WTC11 (cell line): Measurements from ENCODE around the gene STRN. TPM values are rescaled to one million over a fixed set of nuclear protein-coding genes. Genes with fewer than 3 reads are reported as not detected.

Experiments used
- ATAC-seq: fragments of 200-7000 bp; cut with Tn5 transposase; 2 replicates; pipeline ENCODE4 v1.10.0; 2021; ENCODE audit warnings: mild to moderate bottlenecking, moderate library complexity
- CTCF ChIA-PET: fragments of 300-600 bp; sonication (Branson Sonifier 250); formaldehyde crosslinking; loops from one replicate; lab custom pipeline; 2021; ENCODE audit warnings: antibody characterized with exemption; lab: Charles Lee
- POLR2A ChIA-PET: fragments of 350-600 bp; sonication (Branson Sonifier 250); formaldehyde crosslinking; loops from one replicate; lab custom pipeline; 2021; ENCODE audit warnings: antibody characterized with exemption; lab: Charles Lee
- DNase-seq: peaks from one replicate; pipeline ENCODE4 v3.0.0; 2021; ENCODE audit warnings: low spot score
- H3K27ac Mint-ChIP-seq: 2 replicates; pipeline ENCODE4 v1.8.0; 2021; ENCODE audit warnings: mixed read lengths
- H3K27me3 Mint-ChIP-seq: 2 replicates; pipeline ENCODE4 v1.8.0; 2021; ENCODE audit warnings: low read depth, mild to moderate bottlenecking, moderate library complexity, mixed read lengths
- H3K36me3 Mint-ChIP-seq: 2 replicates; pipeline ENCODE4 v1.8.0; 2021; ENCODE audit warnings: mixed read lengths
- H3K4me1 Mint-ChIP-seq: 2 replicates; pipeline ENCODE4 v1.8.0; 2022; ENCODE audit warnings: mixed read lengths
- H3K4me3 Mint-ChIP-seq: 2 replicates; pipeline ENCODE4 v1.8.0; 2021; ENCODE audit warnings: mild to moderate bottlenecking, moderate library complexity, mixed read lengths
- H3K9me3 Mint-ChIP-seq: 2 replicates; pipeline ENCODE4 v1.8.0; 2021; ENCODE audit warnings: mixed read lengths
- CDX4 ChIP-seq: fragments of 250-450 bp; sonication (Bioruptor Pico); IDR thresholded peaks from 2 replicates; pipeline ENCODE4 v1.9.0; 2021; ENCODE audit warnings: moderate library complexity, mild to moderate bottlenecking, inconsistent platforms, borderline replicate concordance
- FOXJ3 ChIP-seq: sonication (generic); formaldehyde crosslinking; IDR thresholded peaks from 2 replicates; pipeline ENCODE4 v1.9.0; 2021; ENCODE audit warnings: missing genetic modification reagents, mild to moderate bottlenecking, borderline replicate concordance
- FOXP1 ChIP-seq: sonication (generic); formaldehyde crosslinking; IDR thresholded peaks from 2 replicates; pipeline ENCODE4 v1.8.0; 2022; ENCODE audit warnings: missing genetic modification reagents, mild to moderate bottlenecking, moderate library complexity, borderline replicate concordance
- NFE2L1 ChIP-seq: sonication (generic); formaldehyde crosslinking; IDR thresholded peaks from 2 replicates; pipeline ENCODE4 v1.8.1; 2023; ENCODE audit warnings: missing genetic modification reagents
- OVOL2 ChIP-seq: fragments of 250-450 bp; sonication (Bioruptor Pico); IDR thresholded peaks from 2 replicates; pipeline ENCODE4 v1.9.0; 2021; ENCODE audit warnings: mild to moderate bottlenecking, borderline replicate concordance
- SMAD3 ChIP-seq: sonication (generic); formaldehyde crosslinking; IDR thresholded peaks from 2 replicates; pipeline ENCODE4 v1.8.0; 2022; ENCODE audit warnings: missing genetic modification reagents, mild to moderate bottlenecking, borderline replicate concordance
- SOX15 ChIP-seq: fragments of 250-450 bp; sonication (Bioruptor Pico); IDR thresholded peaks from 2 replicates; pipeline ENCODE4 v1.9.0; 2021; ENCODE audit warnings: mild to moderate bottlenecking
- SP1 ChIP-seq: sonication (generic); formaldehyde crosslinking; conservative IDR thresholded peaks from 2 replicates; pipeline ENCODE4 v1.8.1; 2022; ENCODE audit warnings: missing genetic modification reagents
- STAT6 ChIP-seq: sonication (generic); formaldehyde crosslinking; conservative IDR thresholded peaks from 2 replicates; pipeline ENCODE4 v1.8.1; 2023; ENCODE audit warnings: mild to moderate bottlenecking, low read depth, missing genetic modification reagents, moderate library complexity
- USF1 ChIP-seq: sonication (generic); formaldehyde crosslinking; IDR thresholded peaks from 2 replicates; pipeline ENCODE4 v1.8.0; 2022; ENCODE audit warnings: mild to moderate bottlenecking, missing genetic modification reagents
- USF2 ChIP-seq: sonication (generic); formaldehyde crosslinking; IDR thresholded peaks from 2 replicates; pipeline ENCODE4 v1.8.1; 2023; ENCODE audit warnings: mild to moderate bottlenecking, missing genetic modification reagents, moderate library complexity
- ZNF263 ChIP-seq: sonication (generic); formaldehyde crosslinking; IDR thresholded peaks from 2 replicates; pipeline ENCODE4 v1.8.1; 2022; ENCODE audit warnings: low read depth, mild to moderate bottlenecking, moderate library complexity, missing genetic modification reagents
- ZNF416 ChIP-seq: fragments of 250-450 bp; sonication (Bioruptor Pico); IDR thresholded peaks from 2 replicates; pipeline ENCODE4 v1.9.0; 2021; ENCODE audit warnings: mild to moderate bottlenecking, inconsistent platforms
- ZNF671 ChIP-seq: fragments of 250-450 bp; sonication (Bioruptor Pico); IDR thresholded peaks from 2 replicates; pipeline ENCODE4 v1.8.0; 2021; ENCODE audit warnings: mild to moderate bottlenecking
- total RNA-seq: library from RNA; stranded (reverse); gene quantifications from 3 replicates; pipeline ENCODE4 v1.2.3, GENCODE V29; 2021
- TF ChIP-seq, protein P1 (sequence below): sonication (generic); formaldehyde crosslinking; IDR thresholded peaks from 2 replicates; pipeline ENCODE4 v1.8.1; 2023; ENCODE audit warnings: mild to moderate bottlenecking, moderate library complexity, missing genetic modification reagents
- TF ChIP-seq, protein P2 (sequence below): fragments of 250-450 bp; sonication (Bioruptor Pico); IDR thresholded peaks from 2 replicates; pipeline ENCODE4 v1.9.0; 2021; ENCODE audit warnings: mild to moderate bottlenecking
- TF ChIP-seq, protein P3 (sequence below): fragments of 250-450 bp; sonication (Bioruptor Pico); IDR thresholded peaks from 2 replicates; pipeline ENCODE4 v1.9.0; 2021; ENCODE audit warnings: mild to moderate bottlenecking, borderline replicate concordance
- TF ChIP-seq, protein P4 (sequence below): sonication (generic); formaldehyde crosslinking; IDR thresholded peaks from 2 replicates; pipeline ENCODE4 v1.8.1; 2023; ENCODE audit warnings: mild to moderate bottlenecking, missing genetic modification reagents, borderline replicate concordance

Gene STRN
- total RNA-seq, 1 experiment from 2014 or later = 34.7 TPM

- TF ChIP-seq, protein P1, sequence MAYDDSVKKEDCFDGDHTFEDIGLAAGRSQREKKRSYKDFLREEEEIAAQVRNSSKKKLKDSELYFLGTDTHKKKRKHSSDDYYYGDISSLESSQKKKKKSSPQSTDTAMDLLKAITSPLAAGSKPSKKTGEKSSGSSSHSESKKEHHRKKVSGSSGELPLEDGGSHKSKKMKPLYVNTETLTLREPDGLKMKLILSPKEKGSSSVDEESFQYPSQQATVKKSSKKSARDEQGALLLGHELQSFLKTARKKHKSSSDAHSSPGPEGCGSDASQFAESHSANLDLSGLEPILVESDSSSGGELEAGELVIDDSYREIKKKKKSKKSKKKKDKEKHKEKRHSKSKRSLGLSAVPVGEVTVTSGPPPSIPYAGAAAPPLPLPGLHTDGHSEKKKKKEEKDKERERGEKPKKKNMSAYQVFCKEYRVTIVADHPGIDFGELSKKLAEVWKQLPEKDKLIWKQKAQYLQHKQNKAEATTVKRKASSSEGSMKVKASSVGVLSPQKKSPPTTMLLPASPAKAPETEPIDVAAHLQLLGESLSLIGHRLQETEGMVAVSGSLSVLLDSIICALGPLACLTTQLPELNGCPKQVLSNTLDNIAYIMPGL = no peak
- TF ChIP-seq ZNF416 = no peak
Observed at GRCh38 chr2:36906277-36906676, 60.1 kb downstream of the STRN start (continued).

- no peak for DNase-seq
- no peak overlapping the region for H3K27ac Mint-ChIP-seq
- H3K27me3 Mint-ChIP-seq = no peaks in the 10 kb centered on the region
- ATAC-seq = no peak
- peaks cover 3% of the 10 kb centered on the region; the same call in 1 of the 2 replicates for H3K4me1 Mint-ChIP-seq
- ChIA-PET POLR2A (no interaction called here), CTCF (interaction anchor here (1.5 kb wide), 1 partner anchor 119 kb away, joined by 5 read pairs; no protein-coding TSS in a partner anchor)
- no peak overlapping the region for H3K4me3 Mint-ChIP-seq
- peaks cover 8% of the 10 kb centered on the region for H3K36me3 Mint-ChIP-seq
- H3K9me3 Mint-ChIP-seq = no peaks in the 10 kb centered on the region
- TF ChIP-seq OVOL2 (CRISPR knock-in tag) (no peak), USF1 (CRISPR knock-in tag) (no peak), ZNF263 (CRISPR knock-in tag) (no peak), USF2 (CRISPR knock-in tag) (no peak), ZNF671 (CRISPR knock-in tag) (no peak), ZNF416 (no peak), SP1 (CRISPR knock-in tag) (no peak), NFE2L1 (CRISPR knock-in tag) (no peak), FOXP1 (CRISPR knock-in tag) (no peak), CDX4 (CRISPR knock-in tag) (no peak), FOXJ3 (CRISPR knock-in tag) (no peak), SOX15 (no peak), STAT6 (CRISPR knock-in tag) (no peak), SMAD3 (CRISPR knock-in tag) (no peak)
- TF ChIP-seq, protein P2, sequence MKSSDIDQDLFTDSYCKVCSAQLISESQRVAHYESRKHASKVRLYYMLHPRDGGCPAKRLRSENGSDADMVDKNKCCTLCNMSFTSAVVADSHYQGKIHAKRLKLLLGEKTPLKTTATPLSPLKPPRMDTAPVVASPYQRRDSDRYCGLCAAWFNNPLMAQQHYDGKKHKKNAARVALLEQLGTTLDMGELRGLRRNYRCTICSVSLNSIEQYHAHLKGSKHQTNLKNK = no peak
- TF ChIP-seq, protein P3, sequence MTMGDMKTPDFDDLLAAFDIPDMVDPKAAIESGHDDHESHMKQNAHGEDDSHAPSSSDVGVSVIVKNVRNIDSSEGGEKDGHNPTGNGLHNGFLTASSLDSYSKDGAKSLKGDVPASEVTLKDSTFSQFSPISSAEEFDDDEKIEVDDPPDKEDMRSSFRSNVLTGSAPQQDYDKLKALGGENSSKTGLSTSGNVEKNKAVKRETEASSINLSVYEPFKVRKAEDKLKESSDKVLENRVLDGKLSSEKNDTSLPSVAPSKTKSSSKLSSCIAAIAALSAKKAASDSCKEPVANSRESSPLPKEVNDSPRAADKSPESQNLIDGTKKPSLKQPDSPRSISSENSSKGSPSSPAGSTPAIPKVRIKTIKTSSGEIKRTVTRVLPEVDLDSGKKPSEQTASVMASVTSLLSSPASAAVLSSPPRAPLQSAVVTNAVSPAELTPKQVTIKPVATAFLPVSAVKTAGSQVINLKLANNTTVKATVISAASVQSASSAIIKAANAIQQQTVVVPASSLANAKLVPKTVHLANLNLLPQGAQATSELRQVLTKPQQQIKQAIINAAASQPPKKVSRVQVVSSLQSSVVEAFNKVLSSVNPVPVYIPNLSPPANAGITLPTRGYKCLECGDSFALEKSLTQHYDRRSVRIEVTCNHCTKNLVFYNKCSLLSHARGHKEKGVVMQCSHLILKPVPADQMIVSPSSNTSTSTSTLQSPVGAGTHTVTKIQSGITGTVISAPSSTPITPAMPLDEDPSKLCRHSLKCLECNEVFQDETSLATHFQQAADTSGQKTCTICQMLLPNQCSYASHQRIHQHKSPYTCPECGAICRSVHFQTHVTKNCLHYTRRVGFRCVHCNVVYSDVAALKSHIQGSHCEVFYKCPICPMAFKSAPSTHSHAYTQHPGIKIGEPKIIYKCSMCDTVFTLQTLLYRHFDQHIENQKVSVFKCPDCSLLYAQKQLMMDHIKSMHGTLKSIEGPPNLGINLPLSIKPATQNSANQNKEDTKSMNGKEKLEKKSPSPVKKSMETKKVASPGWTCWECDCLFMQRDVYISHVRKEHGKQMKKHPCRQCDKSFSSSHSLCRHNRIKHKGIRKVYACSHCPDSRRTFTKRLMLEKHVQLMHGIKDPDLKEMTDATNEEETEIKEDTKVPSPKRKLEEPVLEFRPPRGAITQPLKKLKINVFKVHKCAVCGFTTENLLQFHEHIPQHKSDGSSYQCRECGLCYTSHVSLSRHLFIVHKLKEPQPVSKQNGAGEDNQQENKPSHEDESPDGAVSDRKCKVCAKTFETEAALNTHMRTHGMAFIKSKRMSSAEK (CRISPR knock-in tag) = no peak
- TF ChIP-seq, protein P4, sequence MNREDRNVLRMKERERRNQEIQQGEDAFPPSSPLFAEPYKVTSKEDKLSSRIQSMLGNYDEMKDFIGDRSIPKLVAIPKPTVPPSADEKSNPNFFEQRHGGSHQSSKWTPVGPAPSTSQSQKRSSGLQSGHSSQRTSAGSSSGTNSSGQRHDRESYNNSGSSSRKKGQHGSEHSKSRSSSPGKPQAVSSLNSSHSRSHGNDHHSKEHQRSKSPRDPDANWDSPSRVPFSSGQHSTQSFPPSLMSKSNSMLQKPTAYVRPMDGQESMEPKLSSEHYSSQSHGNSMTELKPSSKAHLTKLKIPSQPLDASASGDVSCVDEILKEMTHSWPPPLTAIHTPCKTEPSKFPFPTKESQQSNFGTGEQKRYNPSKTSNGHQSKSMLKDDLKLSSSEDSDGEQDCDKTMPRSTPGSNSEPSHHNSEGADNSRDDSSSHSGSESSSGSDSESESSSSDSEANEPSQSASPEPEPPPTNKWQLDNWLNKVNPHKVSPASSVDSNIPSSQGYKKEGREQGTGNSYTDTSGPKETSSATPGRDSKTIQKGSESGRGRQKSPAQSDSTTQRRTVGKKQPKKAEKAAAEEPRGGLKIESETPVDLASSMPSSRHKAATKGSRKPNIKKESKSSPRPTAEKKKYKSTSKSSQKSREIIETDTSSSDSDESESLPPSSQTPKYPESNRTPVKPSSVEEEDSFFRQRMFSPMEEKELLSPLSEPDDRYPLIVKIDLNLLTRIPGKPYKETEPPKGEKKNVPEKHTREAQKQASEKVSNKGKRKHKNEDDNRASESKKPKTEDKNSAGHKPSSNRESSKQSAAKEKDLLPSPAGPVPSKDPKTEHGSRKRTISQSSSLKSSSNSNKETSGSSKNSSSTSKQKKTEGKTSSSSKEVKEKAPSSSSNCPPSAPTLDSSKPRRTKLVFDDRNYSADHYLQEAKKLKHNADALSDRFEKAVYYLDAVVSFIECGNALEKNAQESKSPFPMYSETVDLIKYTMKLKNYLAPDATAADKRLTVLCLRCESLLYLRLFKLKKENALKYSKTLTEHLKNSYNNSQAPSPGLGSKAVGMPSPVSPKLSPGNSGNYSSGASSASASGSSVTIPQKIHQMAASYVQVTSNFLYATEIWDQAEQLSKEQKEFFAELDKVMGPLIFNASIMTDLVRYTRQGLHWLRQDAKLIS (CRISPR knock-in tag) = no peak
Observed at GRCh38 chr2:36904636-36905035, 61.7 kb downstream of the STRN start.
